Activated CD8-positive, alpha-beta memory T cell treated with anti-CD3 and anti-CD28 coated beads for 24 hours (primary cell): ENCODE data around the gene MT1A.

Source experiments
- DNase-seq: peaks from one replicate; pipeline ENCODE4 v3.0.0-alpha.2; 2020

The MT1A gene

GRCh38 chr16:56681939-56682702, 43.7 kb downstream of the MT1A start, which contains the start of gene MT1X:
TSS of gene MT1X (plus strand) at chr16:56682470. CDS start at chr16:56682541, 71 bp downstream.
- peak; percentile 95 for DNase-seq

DNA sequence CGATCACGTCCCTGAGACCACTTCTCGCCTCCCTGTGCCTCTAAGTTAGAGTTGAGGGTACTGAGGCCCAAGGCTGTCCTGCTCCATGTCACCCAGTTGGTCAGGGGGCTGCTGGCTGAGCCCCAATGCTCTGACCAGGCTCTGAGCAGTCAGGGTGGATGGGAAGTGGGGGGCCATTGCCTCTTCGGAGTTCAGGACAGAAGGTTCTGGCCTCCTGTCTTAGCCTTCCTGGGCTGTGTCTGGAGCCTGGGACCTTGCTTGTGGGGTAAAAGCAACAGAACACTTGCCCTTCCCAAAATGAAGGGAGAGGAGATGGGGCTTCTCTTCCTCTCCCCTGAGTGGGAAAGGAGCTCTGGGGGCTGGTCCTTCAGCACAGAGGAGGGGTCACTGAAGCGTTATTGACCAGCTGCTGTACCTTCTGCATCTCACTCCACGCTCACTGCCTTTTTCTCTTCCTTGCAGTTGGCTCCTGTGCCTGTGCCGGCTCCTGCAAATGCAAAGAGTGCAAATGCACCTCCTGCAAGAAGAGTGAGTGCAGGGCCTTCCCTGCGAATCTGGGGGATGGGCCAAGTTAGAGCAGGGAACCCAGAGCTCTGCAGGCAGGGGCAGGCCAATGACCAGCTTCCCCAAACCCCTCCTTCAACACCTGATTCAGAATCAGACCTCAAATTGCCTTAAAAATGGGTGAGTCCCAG, 44.4 kb downstream of the MT1A start:
- peak; percentile 65 for DNase-seq

DNA sequence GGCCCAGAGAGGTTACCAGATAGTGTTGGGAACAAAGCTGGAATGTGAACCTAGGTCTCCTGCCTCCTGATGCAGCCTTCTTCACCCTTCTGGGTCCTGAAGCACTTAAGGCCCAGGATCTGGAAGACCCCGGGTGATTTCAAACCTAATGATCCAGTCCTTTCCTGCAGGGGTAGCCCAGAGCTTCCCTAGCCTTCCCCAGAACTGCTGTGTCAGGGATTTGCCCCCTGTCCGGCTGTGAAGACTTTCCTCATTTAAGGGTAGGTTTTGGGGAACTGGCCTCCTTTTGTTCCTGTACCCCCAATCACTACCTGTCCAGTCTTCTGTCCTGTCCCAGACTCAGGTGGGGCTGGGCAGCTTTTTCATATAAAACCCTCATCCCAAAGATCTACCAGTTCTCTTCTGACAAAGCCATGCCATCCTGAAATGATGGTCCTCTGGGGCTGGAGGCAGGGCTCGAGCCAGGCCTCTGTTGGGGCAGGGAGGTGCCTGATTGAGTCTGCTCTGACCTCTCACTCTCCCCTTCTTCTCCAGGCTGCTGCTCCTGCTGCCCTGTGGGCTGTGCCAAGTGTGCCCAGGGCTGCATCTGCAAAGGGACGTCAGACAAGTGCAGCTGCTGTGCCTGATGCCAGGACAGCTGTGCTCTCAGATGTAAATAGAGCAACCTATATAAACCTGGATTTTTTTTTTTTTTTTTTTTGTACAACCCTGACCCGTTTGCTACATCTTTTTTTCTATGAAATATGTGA, 45.1 kb downstream of the MT1A start:
- DNase-seq = no peak

GRCh38 chr16:56684256-56684925, 45.9 kb downstream of the MT1A start:
- DNase-seq = no peak

- no peak for DNase-seq
Observed at GRCh38 chr16:56684926-56685590, 46.6 kb downstream of the MT1A start.

DNA sequence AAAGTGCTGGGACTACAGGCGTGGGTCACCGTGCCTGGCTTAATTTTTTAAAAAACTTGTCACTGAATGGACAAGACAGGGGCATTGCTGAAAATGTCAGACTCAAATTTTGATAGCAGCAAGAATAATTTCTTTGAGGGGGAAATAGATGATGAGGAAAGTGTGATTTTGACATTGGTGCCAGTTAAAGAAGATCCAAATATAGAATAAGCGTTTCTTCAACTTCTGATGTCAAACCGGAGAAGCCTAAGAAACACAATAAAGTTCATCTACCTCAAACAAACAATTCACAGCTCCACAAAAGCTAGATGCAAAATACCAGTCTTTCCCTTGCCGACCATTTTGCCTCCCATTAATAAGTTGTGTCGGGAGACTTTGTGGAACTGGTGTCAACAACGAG, 48.3 kb downstream of the MT1A start:
- DNase-seq = no peak

DNA sequence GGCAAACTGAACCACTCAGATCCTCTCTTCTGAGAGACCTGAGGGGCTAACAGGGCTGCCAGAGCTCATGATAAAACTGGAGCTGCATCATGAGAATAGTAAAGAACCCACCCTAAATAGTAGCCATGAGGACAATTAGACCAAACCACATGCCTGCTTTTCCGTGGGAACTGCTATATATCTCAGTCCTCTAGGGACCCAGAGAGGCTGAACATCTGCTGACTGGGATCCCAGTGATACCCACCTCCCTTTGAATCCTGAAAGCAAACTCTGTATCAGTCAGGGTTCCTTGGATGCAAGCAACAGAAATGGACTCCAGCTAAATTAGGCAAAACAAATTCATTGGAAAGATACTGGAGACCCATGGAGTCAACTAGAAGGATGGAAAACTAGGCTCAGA, 50.3 kb downstream of the MT1A start:
- DNase-seq = no peak

GRCh38 chr16:56689171-56689570, 50.7 kb downstream of the MT1A start:
- no peak for DNase-seq
